ENCODE results near the gene CHST15.

The CHST15 gene

DNA sequence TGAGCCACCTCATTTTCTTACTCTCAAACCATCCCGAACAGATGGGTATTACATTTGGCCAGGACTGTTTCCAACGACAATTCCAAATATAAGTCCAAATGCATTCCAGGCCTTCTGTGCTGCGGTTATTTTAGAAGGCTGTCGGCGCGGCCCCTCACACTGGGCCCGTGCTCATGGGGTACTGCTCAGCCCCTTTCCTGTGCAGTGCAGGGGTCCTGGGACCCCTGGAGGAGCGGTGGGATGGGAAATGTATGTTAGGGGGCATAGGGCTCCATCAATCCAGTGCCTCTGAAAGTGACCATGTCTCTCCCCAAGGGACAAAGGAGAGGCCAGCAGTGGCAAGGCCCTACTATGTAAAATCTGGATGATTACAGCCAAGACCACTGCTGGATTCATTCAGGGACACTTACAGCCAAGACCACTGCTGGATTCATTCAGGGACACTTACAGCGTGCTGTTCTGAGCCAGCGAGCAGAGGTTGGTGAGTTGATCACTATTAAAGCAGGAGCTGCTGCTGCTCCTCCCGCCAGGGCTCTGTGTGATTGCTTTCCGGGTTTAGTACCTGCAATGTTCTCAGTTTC, 66.3 kb downstream of the CHST15 start:
- DNase-seq = no peak

DNA sequence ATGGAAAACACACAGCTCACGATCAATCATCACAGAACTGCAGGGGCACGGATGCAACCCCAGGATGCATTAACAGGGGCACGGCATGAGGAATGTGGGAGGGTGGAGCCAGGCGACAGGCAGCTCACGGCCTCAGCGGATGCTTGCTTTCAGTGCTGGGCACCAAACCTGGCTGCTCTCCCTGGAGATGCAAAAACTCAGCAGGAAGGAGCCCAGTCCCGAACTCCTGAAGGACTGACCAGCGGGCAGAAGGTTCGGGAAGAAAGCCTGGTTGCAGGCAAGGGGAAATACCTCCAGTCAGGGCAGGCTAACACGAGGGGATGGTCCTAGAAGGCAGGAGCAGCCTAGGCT, 66.8 kb downstream of the CHST15 start:
- DNase-seq = no peak

DNA sequence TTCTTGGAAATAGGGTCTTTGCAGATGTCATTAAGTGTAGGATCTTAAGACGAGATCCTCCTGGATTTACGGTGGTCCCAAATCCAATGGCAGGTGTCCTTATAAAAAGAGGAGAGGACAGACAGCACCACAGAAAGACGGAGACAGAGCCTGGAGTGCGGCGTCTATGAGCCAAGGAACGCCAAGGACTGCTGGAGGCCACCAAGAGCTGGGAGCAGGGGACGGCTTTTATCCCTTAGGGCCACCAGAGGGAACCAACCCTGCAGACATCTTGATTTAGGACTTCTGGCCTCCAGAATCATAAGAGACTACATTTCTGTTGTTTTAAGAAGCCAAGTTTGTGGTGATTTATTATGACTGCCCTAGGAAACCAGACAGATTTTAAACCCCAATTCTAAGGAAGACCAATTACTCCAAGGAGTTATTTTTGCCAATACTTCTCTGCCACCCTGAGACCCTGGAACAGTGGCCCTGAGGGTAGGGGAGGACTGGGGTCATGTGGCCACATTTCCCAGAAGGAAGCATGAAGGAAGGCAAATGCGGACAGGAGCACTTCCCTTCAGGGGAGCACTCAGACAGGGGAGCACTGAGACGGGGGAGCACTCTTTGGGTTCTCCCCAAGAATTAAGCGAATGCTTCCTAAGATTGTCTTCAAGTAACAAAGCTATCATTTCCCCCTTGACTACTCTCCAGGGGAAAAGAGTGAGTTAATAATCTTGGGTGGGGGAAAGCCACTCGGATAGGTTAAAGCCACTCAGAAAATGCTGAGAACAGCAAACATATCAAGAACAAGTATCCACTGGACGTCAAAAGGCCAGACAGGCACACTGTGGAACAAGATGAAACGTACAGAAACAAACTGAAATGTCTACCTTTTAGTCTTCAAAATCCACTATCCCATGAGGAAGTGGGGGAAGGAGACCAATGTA, 67.5 kb downstream of the CHST15 start:
- DNase-seq = no peak

- DNase-seq = no peak
These were observed 68.2 kb downstream of the CHST15 start for GRCh38 chr10:124025152-124025551.

- DNase-seq = no peak
These were observed 71.3 kb downstream of the CHST15 start for GRCh38 chr10:124022066-124022465.

DNA sequence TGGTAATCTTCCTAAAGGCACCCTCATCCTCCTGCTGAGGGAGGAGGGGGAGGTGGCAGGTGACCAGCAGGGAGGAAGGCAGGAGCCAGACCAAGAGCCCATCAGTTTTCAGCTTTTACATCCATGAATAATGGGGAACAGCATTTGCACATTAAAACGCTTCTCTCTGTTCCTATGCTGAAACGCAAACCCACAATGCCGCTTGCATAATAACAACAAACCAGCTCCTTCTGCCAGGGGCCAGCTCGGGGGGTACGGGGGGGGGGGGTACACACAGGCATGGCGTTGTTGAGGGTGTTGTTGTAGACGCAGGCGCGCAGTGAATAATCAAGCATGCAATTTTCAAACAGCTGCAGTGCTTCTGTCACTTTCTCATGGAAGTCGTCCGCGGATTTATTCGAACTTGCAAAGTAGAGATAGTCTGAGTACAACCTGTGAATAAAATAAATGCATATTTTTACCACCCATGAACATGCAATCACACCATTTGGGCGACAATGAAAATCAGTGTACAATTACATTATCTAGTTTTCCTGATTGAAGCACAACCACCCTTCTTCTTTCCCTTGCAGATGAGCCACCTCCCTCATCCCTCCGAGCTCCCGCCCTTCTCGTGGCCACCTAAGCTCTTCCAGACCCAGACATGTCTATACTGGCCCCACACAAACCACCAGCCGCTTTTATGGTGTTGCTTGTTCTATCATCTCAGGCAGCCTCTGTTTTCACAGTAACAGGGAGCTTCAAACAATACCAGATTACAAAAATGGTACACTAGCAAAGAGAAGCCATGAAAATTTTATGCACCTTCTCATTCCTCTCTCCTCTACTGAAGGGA, 72.2 kb downstream of the CHST15 start:
- DNase-seq = no peak

DNA sequence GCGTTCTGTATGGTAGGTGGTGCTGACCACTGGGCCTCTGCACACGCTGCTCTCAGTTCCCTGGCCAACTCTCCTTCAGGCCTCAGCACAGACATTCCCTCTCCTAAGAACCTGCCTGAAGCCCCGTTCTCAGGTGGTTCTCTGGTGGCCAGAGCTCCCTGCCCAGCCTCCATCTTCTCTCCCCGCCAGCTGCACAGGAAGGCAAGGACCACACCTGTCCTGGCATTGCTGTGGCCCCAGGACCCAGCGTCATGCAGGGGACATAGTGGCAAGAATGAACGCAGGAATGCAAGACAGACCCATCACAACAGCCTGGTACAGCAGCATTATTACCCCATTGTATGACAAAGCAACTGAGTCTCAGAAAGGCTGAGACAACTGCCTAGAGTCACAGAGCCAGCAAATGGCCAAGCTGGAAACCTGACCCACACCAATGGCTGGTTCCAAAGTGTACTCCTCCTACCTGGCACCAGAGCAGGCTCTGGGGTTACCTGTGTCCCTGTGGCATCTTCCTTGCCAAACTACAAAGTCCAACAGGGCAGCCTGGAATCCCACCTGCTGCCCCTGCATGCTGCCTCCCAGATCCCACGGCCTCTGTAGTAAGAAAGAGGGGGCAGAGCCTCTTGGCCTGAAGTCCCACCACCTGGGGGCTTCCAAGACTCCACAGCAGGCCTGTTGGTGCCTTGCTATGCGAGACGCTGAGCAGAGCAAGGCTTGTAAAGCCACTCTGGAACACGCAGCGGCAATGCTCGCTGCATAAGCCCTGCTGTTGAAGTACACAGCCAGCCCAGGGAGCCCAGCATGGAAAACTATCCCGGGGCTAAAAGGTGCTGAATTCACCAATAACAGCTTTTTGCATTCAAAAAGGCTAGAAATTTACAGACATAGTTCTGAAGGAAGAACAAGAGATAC, 73.3 kb downstream of the CHST15 start:
- DNase-seq = no peak

GRCh38 chr10:124018886-124019525, 74.4 kb downstream of the CHST15 start:
- DNase-seq = no peak

- no peak for DNase-seq
These were observed 75.7 kb downstream of the CHST15 start for GRCh38 chr10:124017729-124018128.

DNA sequence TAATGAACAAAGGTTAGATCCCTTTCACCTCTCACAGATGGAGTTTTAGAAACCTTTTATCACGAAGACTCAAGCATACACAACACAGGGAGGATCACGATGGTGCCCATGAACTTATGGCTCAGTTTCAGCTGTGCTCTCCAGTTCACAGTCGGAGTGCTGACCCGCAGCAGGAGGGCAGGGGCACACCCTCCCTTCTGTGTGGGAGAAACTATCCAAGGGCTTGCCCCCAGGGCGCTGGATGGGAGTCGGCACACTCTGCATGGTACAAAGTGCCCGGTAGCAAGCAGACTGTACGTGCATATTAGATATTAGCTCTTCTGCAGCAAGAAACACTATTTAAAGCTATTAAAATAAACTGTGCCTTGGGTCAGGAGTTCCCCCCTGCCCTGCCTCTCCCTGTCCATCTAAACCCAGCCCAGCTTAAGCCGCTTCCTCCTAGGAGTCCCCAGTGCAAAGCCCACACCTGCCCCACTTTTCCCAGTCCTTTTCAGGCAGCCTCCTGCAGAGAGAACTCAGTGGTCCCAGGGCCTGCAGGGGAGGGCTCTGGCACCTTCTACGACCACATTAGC, 76.5 kb downstream of the CHST15 start:
- DNase-seq = no peak

DNA sequence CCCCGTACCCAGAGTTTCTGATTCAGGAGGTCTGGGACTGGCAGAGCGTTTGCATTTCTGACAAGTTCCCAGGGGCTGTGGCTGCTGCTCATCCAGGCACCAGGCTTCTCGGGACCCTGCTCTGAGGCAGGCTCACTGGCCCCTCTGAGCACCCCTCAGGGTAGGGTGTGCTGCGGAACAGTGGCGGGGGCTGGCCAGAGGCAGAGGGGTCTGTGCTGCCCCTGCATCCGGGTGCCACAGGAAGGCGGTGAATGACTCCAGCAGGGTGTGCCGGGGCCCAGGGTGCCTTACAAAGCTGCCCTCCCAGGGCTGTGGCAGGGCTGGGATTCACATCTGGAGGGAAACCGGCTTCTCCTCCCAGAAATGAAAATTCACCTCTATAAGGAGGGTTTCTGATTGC, 77.4 kb downstream of the CHST15 start:
- DNase-seq = no peak

DNA sequence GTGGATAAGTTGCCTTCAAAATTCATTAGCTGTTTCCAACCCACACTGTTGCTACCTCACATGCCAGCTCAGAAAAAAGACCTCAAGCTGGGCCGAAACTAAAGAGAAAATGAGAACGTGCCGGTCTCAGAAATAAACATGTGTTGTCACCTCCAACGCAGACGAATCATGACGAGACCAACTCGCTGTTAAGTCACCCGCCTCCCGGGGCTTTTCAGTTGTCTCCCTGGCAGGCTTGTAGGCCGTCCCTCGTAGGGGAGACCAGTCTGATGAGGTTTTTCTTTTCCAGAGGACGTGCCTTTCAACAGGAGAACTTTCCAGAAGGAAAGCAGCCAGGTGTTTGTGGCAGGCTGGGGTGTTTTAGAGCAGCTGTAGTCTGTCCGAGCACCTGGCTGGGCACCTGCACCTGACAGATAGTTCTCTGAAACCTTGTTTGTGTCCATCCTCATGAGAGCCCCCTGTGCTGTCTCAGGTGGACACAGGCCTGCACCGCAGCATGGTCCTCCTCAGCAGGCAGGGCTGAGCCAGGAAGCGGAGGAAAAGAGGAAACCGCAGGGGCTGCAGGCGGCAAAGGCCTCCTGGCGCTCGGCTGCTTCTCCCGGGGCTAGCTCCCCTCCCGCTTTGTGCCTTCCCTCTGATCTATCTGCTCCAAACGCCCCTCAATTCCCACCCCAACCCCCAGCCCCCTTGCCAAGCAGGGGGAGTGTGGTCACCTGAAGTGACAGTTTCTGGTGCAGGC, 78.8 kb downstream of the CHST15 start:
- no peak for DNase-seq

DNA sequence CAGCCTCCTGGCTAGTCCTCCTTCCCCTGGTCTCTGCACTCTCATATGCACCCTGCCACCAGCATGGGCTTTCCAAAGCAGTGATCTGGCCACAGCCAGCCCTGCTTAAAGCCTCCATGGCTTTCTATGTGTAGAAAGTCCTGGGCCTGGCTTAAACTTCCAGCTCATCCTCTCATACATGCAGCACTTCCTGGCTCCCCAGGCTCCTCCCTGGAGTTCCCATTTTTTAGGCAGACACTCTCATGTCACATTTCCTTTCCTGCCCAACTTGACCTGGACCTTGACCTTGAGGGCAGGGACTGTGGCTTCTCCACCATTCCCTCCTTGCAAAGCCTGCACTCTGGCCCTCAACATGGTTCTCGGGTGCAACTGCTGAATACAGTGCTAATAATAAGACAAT, 79.5 kb downstream of the CHST15 start:
- DNase-seq = no peak

DNA sequence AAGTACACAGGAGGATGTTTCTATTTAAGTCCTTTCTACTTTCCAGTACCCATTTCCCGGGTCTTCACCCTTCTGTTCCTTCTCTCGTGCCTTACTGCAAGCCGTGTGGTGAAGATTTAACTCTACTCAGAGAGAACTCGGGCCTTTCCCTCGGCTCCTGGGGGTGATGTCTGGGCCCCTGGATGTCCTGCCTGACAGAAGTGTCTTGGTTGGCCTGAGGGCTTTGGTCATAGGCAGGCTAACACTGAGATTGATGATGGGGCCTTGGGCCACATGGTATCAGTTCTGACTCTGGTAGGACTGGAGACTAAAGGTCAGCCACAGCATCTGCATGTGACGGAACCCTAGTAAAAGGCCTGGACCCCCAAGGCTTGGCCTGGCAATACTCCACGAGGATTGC, 80.4 kb downstream of the CHST15 start:
- no peak for DNase-seq

DNA sequence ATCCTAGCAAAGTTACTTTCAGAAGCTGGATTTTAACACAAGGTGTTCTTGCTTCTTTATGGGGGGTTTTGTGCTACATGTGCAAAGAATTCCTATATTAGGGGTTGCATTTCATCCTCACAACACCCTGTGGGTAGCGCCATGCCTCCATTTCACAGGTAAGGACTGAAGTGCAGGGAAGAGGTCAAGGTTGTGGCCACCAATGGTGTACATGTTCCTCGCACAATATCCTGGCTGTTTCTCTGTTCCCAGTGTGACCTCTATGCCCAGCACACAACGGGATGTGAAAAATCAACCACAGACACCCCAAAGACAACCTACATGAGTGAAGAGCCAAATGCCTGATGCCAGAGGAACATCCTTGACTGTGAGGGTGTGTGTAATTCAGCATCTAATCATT, 80.8 kb downstream of the CHST15 start:
- no peak for DNase-seq

GRCh38 chr10:124012066-124012465, 81.3 kb downstream of the CHST15 start:
- no peak for DNase-seq

GRCh38 chr10:124011464-124011863, 81.9 kb downstream of the CHST15 start:
- no peak for DNase-seq

DNA sequence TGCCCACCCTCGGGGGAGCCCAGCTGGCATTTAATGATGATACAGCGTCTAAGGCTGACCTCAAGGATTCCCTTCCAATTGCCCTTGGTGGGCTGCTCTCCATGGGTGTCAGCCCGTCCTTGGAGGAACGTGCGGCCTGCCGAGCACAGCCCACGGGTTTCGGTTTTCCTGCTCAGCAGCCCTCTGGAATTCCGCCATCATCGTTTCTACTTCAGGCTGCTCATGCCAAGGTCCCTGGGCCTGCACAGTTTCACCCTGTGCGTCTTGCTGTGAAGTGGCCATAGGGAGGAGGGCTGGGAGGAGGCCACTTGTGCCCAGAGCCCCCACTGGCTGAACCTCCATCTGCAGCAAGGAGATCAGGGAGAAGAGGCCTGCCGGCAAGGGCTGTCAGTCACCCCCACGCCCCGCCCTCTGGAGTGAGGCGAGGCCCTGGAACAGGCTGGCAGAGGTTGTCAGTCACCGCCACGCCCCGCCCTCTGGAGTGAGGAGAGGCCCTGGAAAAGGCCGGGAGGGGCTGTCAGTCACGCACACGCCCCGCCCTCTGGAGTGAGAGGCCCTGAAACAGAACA, 82.8 kb downstream of the CHST15 start:
- no peak for DNase-seq

- DNase-seq = no peak
These were observed 83.4 kb downstream of the CHST15 start for GRCh38 chr10:124010024-124010423.

DNA sequence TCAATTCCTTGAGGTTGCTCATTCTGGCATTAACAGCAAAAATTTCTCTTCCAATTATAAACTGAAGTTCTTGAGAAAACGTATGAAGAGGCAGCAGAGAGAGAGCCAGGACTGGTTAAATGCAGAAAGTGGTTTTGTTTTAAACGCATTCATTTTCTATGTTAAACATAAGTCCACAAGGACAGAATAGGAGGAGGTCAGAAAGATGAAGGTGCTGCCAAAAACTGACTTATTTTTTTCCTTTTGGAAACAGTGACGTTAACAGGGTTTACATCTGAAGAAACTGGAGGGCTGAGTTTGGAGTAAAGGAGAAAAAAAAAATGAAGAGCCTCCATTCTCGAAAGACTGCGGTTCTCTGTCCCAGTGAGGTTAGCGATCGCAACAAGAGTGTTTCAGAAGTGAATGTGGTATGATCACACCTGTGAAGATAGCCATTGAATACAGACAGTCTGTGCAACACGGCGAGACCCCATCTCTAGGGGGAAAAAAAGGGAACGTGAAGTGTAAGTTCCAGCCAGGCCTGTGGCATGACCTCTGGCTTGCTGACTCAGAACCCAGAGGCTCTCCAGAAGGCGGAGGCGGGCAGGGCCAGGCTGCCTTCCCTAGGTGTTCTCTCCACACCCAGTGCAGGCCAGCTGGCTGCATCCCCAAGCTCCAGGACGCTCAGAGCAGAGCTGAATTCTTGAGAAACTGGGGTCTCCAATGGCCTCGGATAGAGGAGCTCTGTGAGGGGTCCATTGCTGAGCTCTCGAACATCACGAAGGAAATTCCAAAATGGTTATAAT, 84.0 kb downstream of the CHST15 start:
- DNase-seq = no peak
